NCI-H146 treated with DMSO at 0.1 percent for 48 hours (cell line): ENCODE results near the gene MANEAL.
"Not testable (repeated sequence)": the region's sequence is repeated elsewhere in the genome, so short reads cannot be mapped to it uniquely, and the experiment has no call there.

Experiments
- DNase-seq: peaks from one replicate; lab custom pipeline; 2025; ENCODE audit not compliant: unreplicated experiment; lab: John Stamatoyannopoulos, UW

The MANEAL gene, protein sequence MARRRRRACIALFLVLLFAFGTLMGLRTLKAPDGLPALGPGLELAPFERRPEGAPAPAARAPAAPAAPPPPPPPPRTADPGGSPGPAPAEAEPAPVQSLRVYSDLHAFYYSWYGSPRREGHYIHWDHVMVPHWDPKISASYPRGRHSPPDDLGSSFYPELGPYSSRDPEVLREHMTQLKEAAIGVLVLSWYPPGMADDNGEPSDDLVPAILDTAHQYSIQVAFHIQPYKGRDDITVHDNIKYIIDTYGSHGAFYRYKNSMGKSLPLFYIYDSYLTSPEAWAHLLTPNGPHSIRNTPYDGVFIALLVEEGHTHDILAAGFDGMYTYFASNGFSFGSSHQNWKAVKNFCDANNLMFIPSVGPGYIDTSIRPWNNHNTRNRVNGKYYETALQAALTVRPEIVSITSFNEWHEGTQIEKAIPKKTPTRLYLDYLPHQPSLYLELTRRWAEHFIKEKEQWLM

DNA sequence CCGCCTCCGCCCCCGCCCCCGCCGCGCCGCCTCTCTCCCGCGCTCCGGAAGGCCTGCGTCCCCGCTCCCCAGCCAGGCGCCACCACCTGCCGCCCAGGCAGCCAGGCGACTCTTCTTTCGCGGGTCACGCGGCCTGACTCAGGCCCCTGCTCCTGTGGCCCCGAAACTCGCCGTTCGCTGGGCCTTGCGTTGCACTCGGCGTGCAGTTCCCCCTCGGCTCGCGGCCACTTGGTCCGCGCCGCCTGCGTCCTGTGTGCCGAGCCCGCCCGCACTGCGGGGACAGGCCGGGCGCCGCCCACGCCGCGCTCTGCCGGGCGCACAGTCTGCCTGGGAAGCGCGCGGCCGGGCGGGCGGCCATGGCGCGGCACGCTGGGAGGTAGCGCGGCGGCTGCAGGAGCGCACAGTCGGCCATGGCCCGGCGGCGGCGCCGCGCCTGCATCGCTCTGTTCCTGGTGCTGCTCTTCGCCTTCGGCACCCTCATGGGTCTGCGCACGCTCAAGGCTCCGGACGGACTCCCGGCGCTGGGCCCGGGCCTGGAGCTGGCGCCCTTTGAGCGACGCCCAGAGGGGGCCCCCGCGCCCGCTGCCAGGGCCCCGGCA lies at the start of gene MANEAL:
TSS of gene MANEAL (plus strand) at position 75 of the 599 bp plus-strand sequence. CDS start at position 411, 336 bp downstream.
- peak; percentile 14 for DNase-seq

DNA sequence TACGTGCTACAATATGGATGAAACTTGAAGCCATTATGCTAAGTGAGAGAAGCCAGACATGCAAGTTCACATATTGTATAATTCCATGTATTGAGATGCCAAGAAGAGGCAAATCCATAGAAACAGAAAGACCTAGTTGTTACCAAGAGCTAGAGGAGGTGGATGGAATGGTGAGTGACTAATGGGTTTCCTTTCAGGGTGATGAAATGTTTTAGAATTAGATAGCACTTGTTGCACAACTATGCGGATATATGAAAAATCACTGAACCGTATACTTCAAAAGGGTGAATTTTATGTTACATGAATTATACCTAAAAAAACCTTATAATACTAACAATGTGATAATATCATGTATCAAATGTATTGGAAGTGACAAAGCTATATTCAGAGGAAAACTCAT lies 46.8 kb upstream of the MANEAL start:
- no peak for DNase-seq

DNA sequence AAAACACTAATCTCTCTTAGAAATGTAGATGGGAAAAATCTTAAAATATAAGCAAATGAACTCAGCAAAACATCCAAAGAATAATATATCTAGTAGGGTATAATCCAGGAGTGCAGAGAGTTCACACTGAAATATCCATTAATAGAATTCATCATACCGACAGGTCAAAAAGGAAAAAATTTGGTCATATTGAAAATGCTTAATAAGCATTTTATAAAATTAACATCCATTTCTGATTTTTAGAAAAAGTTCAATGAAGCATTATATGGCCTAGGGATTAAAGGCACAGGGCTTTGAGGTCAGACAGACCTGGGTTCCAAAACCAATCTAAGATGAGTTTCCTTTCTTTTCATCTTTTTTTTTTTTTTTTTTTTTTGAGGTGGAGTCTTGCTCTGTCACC lies 45.1 kb upstream of the MANEAL start:
- no peak for DNase-seq

DNA sequence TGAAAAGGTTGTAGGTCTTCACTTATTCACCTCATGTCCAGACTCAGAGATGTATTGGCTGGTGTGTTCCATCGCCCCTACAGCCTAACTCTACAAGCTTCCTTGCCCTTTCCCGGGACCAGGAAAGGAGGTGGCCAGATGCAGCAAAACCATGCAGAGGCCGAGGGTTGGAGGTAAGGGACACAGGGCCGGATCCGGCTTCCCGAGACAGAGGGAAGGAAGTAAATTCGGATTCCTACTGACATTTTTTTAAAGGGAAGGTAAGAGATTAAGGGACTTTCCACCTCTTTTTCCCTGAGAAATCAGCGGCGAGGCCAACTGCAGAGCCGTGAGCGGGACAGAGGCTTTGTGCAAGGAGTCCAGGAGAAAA lies 41.4 kb upstream of the MANEAL start:
- peak; percentile 1 for DNase-seq

DNA sequence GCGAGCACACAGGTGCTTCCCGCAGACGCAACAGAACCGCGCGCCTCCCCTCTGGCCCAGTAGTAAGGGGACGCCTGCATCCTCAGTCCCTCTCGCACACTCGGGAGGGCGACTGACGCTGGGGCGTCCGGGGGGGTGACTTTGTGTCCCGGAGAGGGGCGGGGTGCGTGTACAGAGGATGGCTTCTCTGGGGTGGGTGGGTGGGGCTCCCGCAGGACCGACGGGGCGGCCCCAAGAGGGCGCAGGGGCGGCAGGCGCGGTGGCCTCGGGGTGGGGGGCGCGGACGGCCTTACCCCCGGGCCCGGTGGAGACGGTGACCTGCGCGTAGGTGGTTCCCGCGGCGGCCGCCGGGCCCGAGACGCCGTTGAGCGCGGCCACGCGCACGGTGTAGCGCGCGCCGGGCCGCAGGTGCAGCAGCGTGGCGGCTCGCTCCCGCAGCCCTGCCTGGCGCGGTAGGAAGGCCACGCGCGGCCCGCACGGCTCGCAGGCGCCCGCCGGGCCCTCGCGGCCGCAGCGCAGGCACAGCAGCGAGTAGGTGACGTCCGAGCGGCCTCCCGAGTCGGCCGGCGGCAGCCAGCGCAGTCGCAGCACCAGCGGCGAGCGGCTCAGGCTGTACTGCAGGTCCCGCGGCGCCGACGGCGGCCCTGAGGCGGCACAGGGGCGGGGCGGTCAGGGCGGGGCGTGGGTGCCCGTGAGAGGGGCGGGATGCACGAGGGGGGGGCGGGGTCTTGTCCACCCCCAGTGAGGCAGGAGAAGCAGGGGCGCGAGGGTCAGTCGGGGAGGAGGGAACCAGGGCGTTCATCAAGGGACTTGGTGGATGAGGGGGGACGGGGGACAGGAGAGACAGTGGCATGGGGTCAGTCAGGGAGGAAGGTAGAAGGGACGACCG lies 40.8 kb upstream of the MANEAL start:
- no peak for DNase-seq

DNA sequence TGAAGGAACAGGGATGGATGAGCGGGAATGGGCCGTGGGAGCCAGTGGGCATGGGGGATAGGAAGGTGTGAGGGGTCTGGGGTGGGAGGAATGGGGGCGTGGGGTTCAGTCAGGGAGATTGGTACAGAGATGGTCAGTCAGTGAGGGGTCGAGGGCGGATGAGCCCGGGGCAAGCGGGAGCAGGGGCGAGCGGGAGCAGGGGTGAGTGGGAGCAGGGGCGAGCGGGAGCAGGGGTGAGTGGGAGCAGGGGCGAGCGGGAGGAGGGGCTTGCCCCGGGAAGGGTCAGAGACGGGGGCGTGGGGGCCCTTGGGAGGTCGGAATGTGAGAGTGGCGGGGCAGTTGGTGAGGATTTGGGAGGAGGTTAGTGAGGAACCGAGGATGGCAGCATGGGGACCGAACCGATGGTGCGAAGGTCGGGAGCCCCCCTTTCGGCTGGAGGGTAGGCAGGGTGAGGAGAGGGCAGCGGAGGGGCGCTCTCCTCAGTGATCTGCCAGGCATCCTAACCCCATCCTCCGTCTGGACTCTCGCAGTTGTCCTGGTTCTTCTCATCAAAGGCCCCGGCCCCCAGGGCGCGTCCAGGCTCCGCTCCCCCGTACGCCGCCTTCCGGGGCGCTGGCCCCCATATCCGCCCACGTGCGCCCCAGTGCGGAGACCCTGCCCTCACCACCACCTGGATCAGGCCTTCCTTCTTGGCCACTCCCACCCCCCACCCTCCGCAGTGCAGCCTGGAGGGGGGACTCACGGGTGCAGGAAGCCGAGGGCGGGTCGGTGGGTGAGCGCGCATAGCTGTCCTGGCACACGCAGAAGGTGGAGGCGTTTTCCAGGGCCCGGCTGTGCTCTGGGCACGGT lies 40.0 kb upstream of the MANEAL start:
- no peak for DNase-seq

DNA sequence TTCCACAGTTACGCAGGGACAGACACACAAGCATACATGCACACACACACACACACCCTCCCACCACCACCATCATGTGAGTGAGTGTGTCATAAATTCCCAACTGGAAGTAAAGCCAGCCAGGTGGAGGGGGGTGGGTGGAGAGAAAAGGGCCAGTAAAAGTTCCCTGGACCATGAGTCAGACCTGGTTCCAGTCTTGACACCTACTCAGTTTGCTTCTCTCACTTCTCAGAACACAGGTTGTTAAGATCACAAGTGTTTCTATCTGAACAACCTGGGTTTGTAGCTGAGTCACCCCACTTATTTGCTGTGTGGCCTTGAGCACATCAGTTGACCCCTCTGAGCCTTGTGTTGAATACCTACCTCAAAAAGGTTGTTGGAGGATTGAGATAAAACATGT lies 38.4 kb upstream of the MANEAL start:
- no peak for DNase-seq

DNA sequence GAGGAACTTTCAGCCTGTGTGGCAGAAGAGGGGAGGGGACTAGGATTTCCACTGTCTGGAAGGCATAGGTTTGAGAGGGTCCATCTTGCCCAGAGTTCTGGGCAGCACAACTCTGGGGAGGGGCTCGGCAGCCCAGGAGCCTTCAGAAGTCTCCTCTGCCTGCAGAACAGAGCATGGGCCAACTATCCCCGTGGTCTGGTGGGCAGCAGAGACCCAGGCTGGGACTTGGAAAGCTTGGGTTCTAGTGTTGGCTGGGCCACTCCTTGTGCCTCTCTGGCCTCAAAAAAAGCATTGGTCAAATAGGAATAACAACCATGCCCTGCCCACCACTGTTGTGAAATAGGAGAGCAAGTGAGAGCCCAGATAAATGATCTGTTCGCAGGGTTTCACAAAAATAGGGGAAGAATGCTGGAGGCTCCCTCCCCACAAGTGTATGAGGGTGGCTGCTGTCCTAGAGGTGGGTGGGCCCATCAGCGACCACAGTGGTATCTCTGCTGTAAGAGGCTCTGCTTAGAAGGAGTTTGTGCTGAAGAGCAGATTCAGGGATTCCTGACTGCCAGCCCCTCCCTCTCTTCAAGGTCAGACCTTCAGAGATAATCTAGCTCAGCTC lies 37.6 kb upstream of the MANEAL start:
- DNase-seq = no peak

DNA sequence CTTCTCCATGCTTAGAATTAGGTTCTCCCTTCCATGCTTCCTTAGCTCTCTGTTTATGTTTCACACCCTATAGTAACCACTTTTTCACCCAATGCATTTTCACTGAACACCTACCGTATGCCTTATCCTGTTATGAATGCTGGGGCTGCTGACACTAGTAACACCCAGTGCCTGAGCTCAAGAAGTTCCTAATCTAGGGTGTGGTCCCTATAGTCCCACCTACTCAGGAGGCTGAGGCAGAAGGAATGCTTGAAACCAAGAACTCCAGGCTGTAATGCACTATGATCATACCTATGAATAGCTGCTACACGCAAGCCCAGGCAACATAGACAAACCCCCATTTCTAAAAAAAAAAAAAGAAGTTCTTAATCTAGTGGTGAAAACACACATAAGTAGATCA lies 34.2 kb upstream of the MANEAL start:
- no peak for DNase-seq

DNA sequence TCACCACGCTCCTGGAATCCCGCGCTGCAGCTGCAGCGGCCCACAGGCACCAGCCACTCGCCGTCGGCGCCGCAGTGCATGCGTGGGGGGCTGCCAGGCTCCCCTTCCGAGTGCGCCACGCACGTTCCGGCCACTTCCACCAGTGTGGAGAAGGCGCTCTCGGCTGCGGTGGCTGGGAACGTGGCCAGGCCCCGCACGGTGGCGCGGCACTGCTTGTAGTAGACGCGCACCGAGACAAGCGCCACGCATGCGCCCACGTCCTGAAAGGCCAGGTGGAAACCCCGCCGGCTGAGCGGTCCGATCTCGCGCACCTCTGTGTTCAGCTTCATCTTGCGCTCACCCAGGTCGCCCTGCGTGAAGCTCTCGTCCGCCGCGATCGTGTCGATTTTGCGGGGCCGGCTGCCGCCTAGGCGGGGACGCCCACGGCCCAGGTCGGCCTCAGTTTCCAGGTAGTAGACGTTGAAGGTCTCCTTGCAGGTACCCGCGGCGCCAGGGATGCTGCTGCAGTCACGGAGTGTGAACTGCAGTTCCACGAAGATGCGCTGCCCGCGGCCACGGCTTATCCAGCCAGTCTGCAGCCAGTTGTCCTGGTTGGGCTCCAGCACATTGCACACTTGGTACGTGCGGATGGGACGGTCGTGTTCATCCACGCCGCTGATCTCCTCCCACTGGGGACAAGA lies 32.1 kb upstream of the MANEAL start:
- no peak for DNase-seq

DNA sequence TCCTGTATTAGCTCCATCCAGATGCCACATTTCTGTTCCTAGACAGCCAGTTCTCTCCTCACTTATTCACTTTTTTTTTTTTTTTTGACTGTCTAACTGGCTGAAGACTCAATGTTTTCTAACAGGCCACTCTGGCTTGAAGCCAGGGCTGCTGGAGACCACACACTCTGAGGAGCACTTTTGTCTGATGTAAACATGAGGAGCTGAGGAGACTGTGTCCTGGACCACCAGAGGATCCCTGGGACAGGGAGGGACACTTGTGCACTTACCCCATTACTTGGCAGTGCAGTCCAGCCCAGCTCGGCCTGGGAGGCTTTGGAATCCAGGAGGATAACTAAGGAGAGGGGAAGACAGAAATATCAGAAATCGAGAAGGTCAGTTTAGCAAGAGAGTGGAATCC lies 31.1 kb upstream of the MANEAL start:
- DNase-seq = no peak

DNA sequence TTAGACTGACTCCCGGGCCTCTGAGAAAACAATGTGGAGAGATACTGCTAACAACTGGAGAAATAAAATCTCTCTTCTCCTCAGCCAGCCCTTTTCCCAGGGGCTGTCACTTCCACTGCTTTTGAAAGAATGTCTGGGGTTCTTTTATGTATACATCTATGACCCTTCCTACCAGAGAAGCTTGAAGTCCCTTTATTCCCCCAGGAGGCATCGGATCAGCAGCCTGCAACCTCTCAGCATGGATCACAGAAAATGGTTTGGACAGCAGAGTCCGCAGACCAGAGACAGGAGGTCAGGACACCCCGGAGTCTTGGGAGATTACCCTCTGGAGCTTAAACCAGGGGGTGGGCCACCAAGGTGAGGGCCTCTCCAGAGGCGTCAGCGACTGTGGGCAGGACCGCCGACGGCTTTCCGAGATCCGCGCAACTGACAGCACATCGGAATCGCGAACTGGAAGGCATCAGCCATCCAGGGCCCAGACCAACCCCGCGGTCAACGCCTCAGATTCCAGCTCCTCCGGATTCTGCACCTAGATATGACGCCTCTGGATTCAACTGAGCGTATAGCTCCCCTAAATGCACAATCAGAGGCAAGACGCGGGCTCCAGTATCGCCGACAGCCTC lies 29.7 kb upstream of the MANEAL start:
- DNase-seq = no peak

DNA sequence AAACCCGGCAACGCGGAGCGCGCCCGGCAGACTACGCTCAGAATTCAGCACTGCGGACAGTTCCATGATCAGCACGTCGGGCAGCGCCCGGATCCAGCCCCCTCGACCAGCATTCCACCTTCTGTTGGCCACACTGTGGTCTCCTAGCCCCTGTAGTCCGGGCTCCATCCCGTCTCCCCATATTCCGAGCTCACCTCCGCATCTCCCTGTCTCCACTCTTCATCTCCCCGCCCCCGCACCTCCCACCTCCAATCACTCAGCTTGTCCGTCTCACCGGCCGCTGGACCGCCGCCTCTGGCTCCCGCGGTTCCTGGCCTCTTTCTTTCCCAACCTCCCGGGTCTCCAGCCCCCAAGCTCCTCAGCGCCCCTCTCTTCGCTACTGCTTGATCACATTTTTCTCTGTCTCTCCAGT lies 29.2 kb upstream of the MANEAL start:
- peak; percentile 2 for DNase-seq

DNA sequence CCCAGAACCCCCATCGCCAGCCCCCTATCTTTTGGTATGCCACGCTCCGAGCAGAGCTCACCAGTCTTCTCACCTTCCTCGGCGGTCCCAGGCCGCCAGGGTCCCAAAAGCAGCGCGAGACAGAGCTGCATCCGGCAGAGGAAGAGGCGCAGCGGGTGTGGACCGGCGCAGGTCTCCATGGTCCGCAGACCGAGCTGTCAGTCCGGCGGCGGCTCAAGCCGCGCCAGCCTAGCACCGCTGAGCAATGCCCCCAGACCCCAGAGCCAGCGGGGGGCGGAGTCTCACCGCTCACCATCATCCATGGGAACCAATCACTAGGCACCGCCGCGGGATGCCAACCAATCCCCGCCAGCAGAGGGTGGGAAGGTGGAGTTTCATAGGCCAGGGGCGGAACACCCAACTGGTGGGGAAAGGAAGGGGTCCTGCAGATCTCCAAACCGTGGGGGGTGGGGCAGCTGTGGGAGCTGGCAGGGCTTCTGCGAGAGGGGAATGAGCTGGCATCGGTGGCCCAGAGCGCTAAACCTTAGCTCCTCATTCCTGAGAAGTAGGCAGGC lies 28.7 kb upstream of the MANEAL start, which contains the start of gene EPHA10:
TSS of gene EPHA10 (minus strand) at position 233 of the 554 bp plus-strand sequence. CDS start at position 179, 54 bp downstream.
- DNase-seq = peak; percentile 50

DNA sequence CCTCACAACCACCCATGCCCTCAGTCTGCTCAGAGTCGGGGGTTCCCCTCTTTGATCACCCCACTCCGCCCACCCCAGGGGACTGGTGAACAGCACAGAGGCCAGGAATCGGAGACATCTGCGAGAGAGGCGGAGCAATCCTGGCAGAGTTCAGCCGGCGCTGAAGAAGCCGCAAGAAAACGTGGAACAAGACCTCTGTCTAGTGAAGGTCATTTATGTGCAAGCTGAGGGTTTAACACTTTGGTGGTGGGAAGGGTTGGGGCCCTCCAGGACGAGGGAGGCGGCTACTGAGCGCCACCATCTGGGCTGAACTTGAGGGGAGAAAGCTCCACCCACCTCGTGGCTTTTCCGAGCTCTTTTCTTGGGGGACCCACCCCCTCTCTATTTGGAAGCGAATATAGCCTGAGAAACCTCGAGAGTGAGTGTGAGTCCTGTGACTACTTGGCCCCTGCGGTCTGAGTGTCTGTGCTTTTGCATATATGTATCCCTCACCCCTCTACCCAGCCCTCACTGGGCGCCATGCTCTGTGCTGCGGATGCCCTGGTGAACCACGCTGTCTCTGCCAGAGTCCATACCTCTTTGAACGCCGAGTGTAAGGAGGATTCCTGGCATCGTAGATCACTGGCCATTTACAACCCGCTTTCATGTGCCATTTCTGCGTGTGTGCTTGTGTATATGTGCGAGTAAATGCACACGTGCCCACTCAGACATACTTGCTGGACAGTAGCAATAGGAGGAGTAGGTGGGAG lies 27.6 kb upstream of the MANEAL start:
- no peak for DNase-seq

DNA sequence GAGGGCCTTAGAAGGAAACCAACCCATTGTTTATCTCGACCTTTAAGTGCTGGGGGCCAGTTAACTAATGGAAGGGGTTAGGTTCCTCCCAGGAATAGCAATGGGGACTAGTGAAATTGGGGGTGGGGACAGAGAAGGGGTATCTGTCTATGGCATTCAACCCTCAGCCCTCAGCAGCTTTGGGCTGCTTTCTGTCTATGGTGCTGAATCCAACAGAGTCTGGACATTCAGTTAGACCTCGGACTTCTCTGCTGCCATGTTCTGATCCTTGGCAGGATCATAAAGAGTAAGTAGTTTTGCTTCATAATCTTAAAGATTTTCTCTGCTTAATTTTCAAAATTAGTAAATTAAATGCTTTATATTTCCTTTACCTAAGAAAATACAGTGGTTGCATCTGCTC lies 26.2 kb upstream of the MANEAL start:
- DNase-seq = no peak

DNA sequence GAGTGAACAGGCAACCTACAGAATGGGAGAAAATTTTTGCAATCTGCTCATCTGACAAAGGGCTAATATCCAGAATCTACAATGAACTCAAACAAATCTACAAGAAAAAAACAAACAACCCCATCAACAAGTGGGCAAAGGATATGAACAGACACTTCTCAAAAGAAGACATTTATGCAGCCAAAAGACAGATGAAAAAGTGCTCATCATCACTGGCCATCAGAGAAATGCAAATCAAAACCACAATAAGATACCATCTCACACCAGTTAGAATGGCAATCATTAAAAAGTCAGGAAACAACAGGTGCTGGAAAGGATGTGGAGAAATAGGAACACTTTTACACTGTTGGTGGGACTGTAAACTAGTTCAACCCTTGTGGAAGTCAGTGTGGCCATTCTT lies 22.2 kb upstream of the MANEAL start:
- not testable (repeated sequence) for DNase-seq

DNA sequence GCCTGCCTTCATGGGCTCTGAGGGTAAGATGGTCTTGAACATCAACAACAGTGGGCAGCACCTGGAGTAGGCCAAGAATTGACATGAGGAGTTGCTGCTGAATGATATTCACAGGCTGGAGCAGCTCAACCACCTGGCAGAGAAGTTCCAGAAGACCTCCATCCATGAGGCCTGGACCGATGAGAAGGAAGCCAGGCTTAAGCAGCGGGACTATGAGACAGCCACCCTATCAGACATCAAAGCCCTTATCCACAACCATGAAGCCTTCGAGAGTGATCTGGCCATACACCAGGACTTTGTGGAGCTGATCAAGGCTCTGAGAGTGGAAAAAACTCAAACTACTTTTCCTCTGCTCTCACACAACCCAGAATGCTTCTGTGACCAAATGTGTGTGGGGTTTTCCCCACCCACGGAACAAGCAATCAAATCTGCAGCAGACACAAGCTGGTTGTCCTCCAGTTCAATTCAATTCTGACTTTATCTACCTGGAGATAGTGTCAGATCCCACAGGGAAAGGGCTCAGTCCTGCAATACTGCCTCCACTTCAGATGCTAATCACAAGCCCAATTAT lies 16.6 kb upstream of the MANEAL start:
- DNase-seq = no peak
